ENCODE data around the gene S1PR1. TPM values are rescaled to one million over a fixed set of nuclear protein-coding genes. Genes with fewer than 3 reads are reported as not detected.

S1PR1 gene
- total RNA-seq, 1 experiment from 2014 or later: 0.03 TPM

GRCh38 chr1:101262060-101262459 is 25.2 kb downstream of the S1PR1 start:
- in situ Hi-C loops (cut with HindIII; ENCODE audit: low pct_unique_long_range_greater_than_20kb, low sequenced_read_pairs): no loop called here
- DNase-seq (ENCODE audit: low read depth, low spot score): no peak

GRCh38 chr1:101262630-101263348 is 26.0 kb downstream of the S1PR1 start:
- DNase-seq (ENCODE audit: low read depth, low spot score): peak; percentile 13
- in situ Hi-C loops (cut with HindIII; ENCODE audit: low pct_unique_long_range_greater_than_20kb, low sequenced_read_pairs): no loop called here

- DNase-seq (ENCODE audit: low read depth, low spot score): no peak
- in situ Hi-C loops (cut with HindIII; ENCODE audit: low pct_unique_long_range_greater_than_20kb, low sequenced_read_pairs): no loop called here
These were observed 27.9 kb downstream of the S1PR1 start for GRCh38 chr1:101264697-101265096.

- in situ Hi-C loops (cut with HindIII; ENCODE audit: low pct_unique_long_range_greater_than_20kb, low sequenced_read_pairs): no loop called here
- no peak for DNase-seq (ENCODE audit: low read depth, low spot score)
These were observed 28.9 kb downstream of the S1PR1 start for GRCh38 chr1:101265684-101266083.

GRCh38 chr1:101267082-101267481 is 30.3 kb downstream of the S1PR1 start:
- no peak for DNase-seq (ENCODE audit: low read depth, low spot score)
- in situ Hi-C loops (cut with HindIII; ENCODE audit: low pct_unique_long_range_greater_than_20kb, low sequenced_read_pairs): no loop called here

GRCh38 chr1:101268893-101269292 is 32.1 kb downstream of the S1PR1 start:
- in situ Hi-C loops (cut with HindIII; ENCODE audit: low pct_unique_long_range_greater_than_20kb, low sequenced_read_pairs): no loop called here
- no peak for DNase-seq (ENCODE audit: low read depth, low spot score)

- in situ Hi-C loops (cut with HindIII; ENCODE audit: low pct_unique_long_range_greater_than_20kb, low sequenced_read_pairs): no loop called here
- DNase-seq (ENCODE audit: low read depth, low spot score): no peak
These were observed 38.9 kb downstream of the S1PR1 start for GRCh38 chr1:101275672-101276071.

GRCh38 chr1:101276818-101277217 is 40.0 kb downstream of the S1PR1 start:
- in situ Hi-C loops (cut with HindIII; ENCODE audit: low pct_unique_long_range_greater_than_20kb, low sequenced_read_pairs): no loop called here
- no peak for DNase-seq (ENCODE audit: low read depth, low spot score)

GRCh38 chr1:101278238-101278637 is 41.4 kb downstream of the S1PR1 start:
- in situ Hi-C loops (cut with HindIII; ENCODE audit: low pct_unique_long_range_greater_than_20kb, low sequenced_read_pairs): no loop called here
- no peak for DNase-seq (ENCODE audit: low read depth, low spot score)

GRCh38 chr1:101278845-101279244 is 42.0 kb downstream of the S1PR1 start:
- in situ Hi-C loops (cut with HindIII; ENCODE audit: low pct_unique_long_range_greater_than_20kb, low sequenced_read_pairs): no loop called here
- DNase-seq (ENCODE audit: low read depth, low spot score): no peak

GRCh38 chr1:101280049-101280592 is 43.3 kb downstream of the S1PR1 start:
- in situ Hi-C loops (cut with HindIII; ENCODE audit: low pct_unique_long_range_greater_than_20kb, low sequenced_read_pairs): no loop called here
- DNase-seq (ENCODE audit: low read depth, low spot score): no peak

- in situ Hi-C loops (cut with HindIII; ENCODE audit: low pct_unique_long_range_greater_than_20kb, low sequenced_read_pairs): no loop called here
- DNase-seq (ENCODE audit: low read depth, low spot score): no peak
These were observed 44.3 kb downstream of the S1PR1 start for GRCh38 chr1:101280942-101281654.

GRCh38 chr1:101281751-101282150 is 44.9 kb downstream of the S1PR1 start:
- no peak for DNase-seq (ENCODE audit: low read depth, low spot score)
- in situ Hi-C loops (cut with HindIII; ENCODE audit: low pct_unique_long_range_greater_than_20kb, low sequenced_read_pairs): no loop called here

- in situ Hi-C loops (cut with HindIII; ENCODE audit: low pct_unique_long_range_greater_than_20kb, low sequenced_read_pairs): no loop called here
These were observed 45.7 kb downstream of the S1PR1 start for GRCh38 chr1:101282314-101283038.

GRCh38 chr1:101283443-101283842 is 46.6 kb downstream of the S1PR1 start:
- in situ Hi-C loops (cut with HindIII; ENCODE audit: low pct_unique_long_range_greater_than_20kb, low sequenced_read_pairs): no loop called here
- DNase-seq (ENCODE audit: low read depth, low spot score): no peak

More at GRCh38 chr1:101282314-101283038, 45.7 kb downstream of the S1PR1 start:
- DNase-seq (ENCODE audit: low read depth, low spot score): no peak

GRCh38 chr1:101284021-101284420 is 47.2 kb downstream of the S1PR1 start:
- in situ Hi-C loops (cut with HindIII; ENCODE audit: low pct_unique_long_range_greater_than_20kb, low sequenced_read_pairs): no loop called here
- DNase-seq (ENCODE audit: low read depth, low spot score): no peak

GRCh38 chr1:101284622-101285218 is 47.9 kb downstream of the S1PR1 start:
- DNase-seq (ENCODE audit: low read depth, low spot score): no peak
- in situ Hi-C loops (cut with HindIII; ENCODE audit: low pct_unique_long_range_greater_than_20kb, low sequenced_read_pairs): no loop called here

Measured in SK-MEL-5 (cell line).